Measurements from ENCODE around the gene FCN2.

Gene FCN2

DNA sequence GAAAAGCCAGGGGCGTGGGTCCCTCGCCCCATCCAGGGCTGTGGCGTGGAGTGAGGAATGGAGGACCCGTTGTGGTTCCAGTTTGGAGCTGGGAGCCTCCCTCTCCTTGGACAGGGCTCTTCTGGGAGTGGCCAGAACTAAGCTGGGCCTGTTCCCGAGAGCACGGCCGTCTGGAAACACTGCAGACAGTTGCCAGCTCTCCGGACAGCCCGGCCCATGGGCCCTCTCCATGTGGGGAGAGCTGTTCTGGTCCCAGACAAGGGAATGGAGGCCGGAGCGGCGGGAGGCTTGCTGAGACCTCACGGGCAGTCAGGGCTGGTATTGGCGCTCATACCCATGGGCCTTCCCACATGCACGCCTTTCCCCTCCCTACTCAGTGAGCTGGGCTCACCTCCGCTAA lies 45.2 kb upstream of the FCN2 start:
- no peak for DNase-seq (ENCODE audit: low read depth)
- H3K4me3 ChIP-seq (ENCODE audit: control insufficient read depth, low read depth, low read length), result no peak overlapping the region
- TF ChIP-seq, protein P1, sequence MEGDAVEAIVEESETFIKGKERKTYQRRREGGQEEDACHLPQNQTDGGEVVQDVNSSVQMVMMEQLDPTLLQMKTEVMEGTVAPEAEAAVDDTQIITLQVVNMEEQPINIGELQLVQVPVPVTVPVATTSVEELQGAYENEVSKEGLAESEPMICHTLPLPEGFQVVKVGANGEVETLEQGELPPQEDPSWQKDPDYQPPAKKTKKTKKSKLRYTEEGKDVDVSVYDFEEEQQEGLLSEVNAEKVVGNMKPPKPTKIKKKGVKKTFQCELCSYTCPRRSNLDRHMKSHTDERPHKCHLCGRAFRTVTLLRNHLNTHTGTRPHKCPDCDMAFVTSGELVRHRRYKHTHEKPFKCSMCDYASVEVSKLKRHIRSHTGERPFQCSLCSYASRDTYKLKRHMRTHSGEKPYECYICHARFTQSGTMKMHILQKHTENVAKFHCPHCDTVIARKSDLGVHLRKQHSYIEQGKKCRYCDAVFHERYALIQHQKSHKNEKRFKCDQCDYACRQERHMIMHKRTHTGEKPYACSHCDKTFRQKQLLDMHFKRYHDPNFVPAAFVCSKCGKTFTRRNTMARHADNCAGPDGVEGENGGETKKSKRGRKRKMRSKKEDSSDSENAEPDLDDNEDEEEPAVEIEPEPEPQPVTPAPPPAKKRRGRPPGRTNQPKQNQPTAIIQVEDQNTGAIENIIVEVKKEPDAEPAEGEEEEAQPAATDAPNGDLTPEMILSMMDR (conservative IDR thresholded peaks at IDR 0.05; ENCODE audit: control insufficient read depth, insufficient read depth, low read depth, low read length), result no peak

DNA sequence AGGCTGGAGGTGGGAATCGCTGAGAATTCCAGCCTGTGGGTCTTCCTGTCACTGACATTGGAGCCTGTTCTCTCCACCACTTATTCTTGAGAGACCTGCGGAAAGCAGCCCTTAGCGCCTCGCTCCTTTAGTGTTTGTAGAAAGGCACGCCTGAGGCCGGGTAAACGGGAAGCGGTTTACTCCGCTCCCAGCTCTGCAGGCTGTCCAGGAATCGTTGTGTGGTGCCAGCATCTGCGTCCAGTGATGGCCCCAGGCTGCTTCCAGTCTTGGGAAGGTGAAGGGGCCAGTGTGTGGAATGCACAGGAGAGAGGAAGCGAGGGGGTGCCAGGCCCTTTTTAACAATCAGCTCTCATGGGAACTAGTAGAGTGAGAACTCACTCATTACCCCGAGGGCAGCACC lies 44.6 kb upstream of the FCN2 start:
- no peak for DNase-seq (ENCODE audit: low read depth)
- TF ChIP-seq, protein P1 (conservative IDR thresholded peaks at IDR 0.05; ENCODE audit: control insufficient read depth, insufficient read depth, low read depth, low read length), result no peak
- H3K4me3 ChIP-seq (ENCODE audit: control insufficient read depth, low read depth, low read length), result no peak overlapping the region

DNA sequence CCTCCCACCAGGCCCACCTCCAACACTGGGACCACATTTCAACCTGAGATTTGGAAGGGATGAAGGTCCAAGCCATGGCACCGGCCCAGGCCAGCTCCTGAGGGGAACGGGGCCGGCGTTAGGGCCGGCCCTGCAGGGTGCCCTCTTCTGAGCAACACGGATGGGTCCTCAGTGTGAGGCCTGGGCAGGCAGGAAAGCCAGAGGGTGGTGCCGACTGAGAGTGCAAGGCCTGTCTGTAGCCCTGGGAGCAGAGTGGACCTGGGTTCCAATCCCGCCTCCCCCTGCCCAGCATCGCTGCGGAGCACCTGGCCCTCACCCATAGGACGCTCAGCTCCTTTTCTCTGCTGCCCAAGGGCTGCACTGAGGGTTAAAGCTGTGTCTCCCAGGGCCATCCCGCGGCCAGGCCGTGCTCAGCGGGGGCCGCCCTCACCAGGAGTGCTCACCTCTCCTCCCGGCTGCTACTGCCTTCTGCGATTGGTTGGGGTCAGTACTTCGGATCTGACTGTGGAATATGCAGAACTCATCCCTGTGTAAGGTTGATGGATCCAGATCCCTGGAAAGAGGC lies 44.1 kb upstream of the FCN2 start:
- H3K4me3 ChIP-seq (ENCODE audit: control insufficient read depth, low read depth, low read length), result no peak overlapping the region
- DNase-seq (ENCODE audit: low read depth), result no peak
- TF ChIP-seq, protein P1 (conservative IDR thresholded peaks at IDR 0.05; ENCODE audit: control insufficient read depth, insufficient read depth, low read depth, low read length), result no peak

DNA sequence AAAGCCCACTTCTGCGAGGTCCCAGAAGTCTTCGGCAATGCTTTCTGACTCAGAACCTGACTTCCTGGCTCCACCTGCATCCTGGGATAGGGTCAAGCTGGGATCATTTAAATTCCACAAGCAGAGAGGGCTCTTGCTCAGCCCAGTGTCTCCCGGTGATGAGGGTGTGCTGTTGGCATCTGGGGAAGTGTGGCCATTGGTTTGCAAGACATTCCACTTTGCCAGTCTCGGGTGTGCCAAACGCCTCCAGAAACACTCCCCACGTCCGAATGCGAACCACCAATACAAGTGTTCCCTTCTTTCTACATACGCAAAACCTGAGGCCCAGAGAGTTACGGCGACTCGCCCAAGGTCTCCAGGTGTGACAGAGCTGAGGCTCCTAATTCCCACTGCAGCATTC lies 43.1 kb upstream of the FCN2 start:
- DNase-seq (ENCODE audit: low read depth), result peak; percentile 16
- TF ChIP-seq, protein P1 (conservative IDR thresholded peaks at IDR 0.05; ENCODE audit: control insufficient read depth, insufficient read depth, low read depth, low read length), result no peak
- no peak overlapping the region for H3K4me3 ChIP-seq (ENCODE audit: control insufficient read depth, low read depth, low read length)

DNA sequence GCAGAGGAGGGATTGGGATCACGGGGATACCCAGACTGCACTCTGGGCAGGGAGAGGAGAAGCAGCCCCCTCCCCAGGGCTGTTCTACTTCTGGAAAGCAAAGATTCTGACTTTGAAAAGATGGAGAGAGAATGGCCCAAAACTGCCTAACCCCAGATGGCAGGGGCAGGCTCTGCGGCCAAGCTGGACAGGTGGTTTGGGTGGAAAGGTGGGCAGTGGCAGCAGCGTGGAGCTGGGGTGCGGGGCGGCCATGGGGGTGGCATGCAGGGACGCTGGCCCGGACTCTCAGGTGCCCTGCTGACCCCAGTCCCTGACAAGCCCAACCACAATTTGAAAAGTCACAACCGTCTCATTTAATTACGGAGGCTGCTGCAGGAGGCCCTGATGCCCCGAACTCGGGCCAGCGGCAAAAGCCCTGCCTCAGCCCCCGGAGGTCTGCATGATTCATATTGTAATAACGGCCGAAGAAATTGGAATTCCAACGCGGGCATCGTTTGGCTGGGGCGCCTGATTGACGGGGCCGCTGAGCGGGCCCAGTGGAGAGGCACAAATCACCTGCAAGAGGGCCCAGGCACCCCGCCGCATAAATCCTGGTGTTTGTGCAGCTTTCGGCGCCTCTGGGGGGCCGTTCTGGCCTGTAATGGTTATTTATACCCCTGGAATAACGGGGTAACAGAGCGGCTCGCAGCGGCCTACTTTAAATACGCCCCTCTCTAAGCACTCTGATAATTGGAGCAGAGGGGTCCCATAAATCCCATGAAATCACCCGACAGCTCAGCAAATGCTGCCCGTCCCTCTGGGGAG lies 41.8 kb upstream of the FCN2 start:
- DNase-seq (ENCODE audit: low read depth), result no peak
- H3K4me3 ChIP-seq (ENCODE audit: control insufficient read depth, low read depth, low read length), result no peak overlapping the region
- TF ChIP-seq, protein P1 (conservative IDR thresholded peaks at IDR 0.05; ENCODE audit: control insufficient read depth, insufficient read depth, low read depth, low read length), result no peak

DNA sequence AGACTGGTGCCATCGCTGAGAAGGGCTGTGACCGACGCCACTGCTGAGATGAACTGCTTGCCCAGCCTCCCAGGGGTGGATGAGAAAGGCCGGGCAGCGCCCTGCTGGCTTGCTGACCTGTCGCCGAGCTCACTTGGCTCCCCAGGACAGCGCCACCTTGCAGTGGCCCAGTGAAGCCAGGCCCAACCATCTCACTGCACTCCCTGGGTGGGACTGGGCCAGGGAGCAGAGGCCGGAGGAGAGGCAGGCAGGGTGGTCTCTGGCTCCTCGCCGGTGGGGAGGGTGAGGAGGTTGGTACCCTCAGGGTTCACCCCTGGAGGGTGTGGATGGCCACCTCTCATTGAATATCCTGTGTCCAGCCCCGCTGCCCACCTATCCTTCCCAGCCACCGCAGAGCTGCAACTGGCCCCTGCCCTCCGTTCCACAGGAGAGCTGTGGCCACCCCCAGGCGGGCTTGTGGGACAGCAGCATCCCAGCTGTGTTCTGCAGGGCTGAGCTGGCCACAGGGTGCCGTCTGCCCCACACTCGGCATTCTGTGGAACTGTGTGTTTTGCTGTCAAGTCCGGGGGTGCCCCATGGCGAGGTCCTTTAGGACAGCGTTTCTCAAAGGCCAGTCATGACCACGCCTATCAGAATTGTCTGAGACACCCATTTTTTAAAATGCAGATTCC lies 41.0 kb upstream of the FCN2 start:
- no peak overlapping the region for H3K4me3 ChIP-seq (ENCODE audit: control insufficient read depth, low read depth, low read length)
- TF ChIP-seq, protein P1 (conservative IDR thresholded peaks at IDR 0.05; ENCODE audit: control insufficient read depth, insufficient read depth, low read depth, low read length), result no peak
- no peak for DNase-seq (ENCODE audit: low read depth)

All from fibroblast of mammary gland (primary cell).